A549 (cell line): ENCODE results near the gene COQ4.

ENCODE experiments used
- CTCF ChIP-seq: fragments of >200 bp; sonication (Bioruptor Twin); formaldehyde crosslinking; IDR thresholded peaks from 3 replicates; pipeline ENCODE4 v1.5.1; 2016
- MAFK ChIP-seq: fragments of 450-650 bp; IDR thresholded peaks from 2 replicates; pipeline ENCODE4 v1.6.1; 2014; ENCODE audit not compliant: partially characterized antibody

DNA sequence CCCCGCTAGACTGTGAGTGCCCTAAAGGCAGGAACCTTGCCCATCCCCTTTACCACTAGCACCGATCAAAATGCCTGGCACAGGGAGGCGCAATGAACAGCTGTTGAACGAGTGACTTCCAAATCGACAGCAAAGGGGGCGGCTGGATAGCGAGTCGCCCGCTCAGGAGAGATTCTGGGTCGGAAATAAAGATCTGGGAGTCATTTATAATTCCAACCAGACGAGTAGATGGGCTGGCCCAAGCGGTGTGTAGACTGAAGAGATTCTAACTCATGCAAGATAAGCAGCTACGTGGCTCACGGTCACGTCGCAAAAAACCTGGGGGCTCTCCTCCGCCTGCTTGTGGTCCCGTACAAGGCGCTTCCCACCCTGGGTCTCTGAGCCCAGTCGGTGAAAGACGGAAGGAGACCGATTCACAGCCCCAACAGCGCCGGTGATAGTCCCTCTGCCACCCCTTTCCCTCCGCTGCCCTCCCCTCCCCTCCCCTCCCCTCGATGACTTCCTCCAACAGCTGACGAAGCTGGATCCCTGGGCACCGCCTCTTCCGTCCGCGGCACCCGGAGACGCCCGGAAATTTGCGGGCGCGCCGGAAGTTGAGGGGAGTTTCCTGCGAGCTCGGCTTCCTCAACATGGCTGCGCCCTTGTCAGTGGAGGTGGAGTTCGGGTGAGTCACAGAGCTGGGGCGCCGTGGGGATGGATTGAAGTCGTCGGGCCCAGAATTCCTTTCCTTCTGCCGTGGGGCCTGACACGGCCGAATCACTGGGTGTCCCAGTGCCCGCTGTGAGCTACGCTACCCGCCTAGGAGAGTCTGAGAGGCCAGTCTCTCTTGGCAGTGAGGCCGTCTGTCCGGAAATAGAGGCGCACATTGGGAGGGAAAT lies 48.4 kb downstream of the COQ4 start, which contains the start of gene URM1:
- TF ChIP-seq MAFK, result no peak
- TF ChIP-seq CTCF, result peak; percentile 28; the same call in 2 of the 3 replicates
